Measurements from ENCODE around the gene OMA1. TPM values are rescaled to one million over a fixed set of nuclear protein-coding genes. Genes with fewer than 3 reads are reported as not detected.

OMA1 gene
- total RNA-seq, result 10 to 100 TPM; 22.4 to 32.3 (median 27.3) TPM
- polyA plus RNA-seq, result 19.8 TPM
- long read RNA-seq, donor 1, partial matches to known transcripts, result 0 of 27 reads
- long read RNA-seq, donor 1, other reads (novel, unspliced or antisense), result 27 of 27 reads
- long read RNA-seq, donor 2, partial matches to known transcripts, result 0 of 15 reads
- long read RNA-seq, donor 2, other reads (novel, unspliced or antisense), result 15 of 15 reads
- long read RNA-seq, donor 3, partial matches to known transcripts, result 1 of 44 reads
- long read RNA-seq, donor 3, other reads (novel, unspliced or antisense), result 43 of 44 reads
- long read RNA-seq, donor 4, partial matches to known transcripts, result 0 of 7 reads
- long read RNA-seq, donor 4, other reads (novel, unspliced or antisense), result 7 of 7 reads

DNA sequence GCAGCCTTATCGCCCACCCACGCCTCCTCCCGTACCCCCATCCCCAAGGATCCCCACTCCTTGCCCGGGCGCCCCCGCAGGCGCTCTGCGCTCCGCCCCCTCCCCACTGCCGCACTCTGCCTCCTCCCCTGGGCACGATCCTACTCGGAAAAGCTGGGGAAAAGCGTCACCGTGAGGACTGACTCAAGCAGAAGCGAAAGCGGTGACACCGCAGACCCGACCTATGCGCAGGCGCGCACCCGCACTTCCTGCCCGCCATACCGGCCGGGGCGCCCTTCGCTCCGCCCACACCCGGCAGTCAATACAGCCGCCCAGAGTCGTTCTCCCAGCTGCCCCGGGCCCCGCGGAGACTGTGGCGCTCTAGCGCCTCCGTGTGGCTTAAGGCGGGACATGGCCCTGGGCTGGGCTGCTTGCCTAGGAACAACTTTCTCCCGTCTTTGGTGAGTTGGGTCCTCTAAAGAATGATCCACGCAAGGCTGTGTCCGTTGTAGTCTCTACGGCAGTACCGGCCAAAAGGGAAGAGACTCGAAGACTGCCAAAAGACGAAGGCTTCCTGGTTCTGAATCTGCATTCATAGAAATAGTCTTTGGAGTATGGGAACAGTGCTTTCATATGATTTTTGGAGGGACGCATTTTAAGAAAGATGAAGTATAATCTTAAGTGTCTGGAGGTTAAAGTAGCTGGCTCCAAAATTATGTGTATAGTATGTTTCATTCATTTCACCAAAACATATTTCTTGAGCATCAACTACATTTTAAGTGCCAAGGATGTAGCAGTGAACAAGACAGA lies at the start of gene OMA1:
OMA1 (minus strand) TSS at position 207 of the 789 bp plus-strand sequence. CDS start 7,432 bp downstream, outside the sequence.
- peak within 1 kb of the TSS; percentile 95 for H3K27ac ChIP-seq (ENCODE audit: low read length)
- DNase-seq (peak; percentile 99), ATAC-seq (peak; percentile 99 to 100)
- H3K9me3 ChIP-seq (ENCODE audit: control insufficient read depth, low read length), result no peaks in the 10 kb centered on the region
- WGBS, result 1% methylated on average over 46 of the region's 46 CpGs
- intact Hi-C loops (cut with DNase I), result no loop called here
- no peaks in the 10 kb centered on the region for H3K27me3 ChIP-seq (ENCODE audit: control insufficient read depth, insufficient read depth)
- H3K4me1 ChIP-seq (ENCODE audit: control insufficient read depth, insufficient read depth, low read length), result no peaks in the 10 kb centered on the region
- H3K4me3 ChIP-seq (ENCODE audit: low read length), result peak within 1 kb of the TSS; percentile 80

DNA sequence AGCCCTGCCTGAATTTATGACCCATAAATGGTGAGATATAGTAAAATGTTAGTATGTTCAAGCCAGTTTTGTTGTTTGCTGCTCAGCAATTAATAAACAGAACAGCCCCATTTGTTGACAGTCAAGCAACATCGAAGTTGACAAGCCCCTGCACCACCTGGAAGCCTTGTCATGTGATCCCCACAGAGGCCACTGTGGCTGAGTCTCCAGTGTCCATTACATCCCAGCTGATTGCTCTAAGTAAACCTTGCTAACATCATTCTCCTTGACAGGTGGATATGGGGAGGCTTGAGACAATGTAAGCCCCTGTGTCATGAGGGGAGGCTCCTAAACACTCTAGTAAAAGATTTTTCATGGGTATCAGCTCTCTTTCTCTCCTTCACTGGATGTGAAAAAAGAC lies 48.0 kb upstream of the OMA1 start:
- Histone ChIP-seq H3K27me3 (ENCODE audit: control insufficient read depth, insufficient read depth) (no peaks in the 10 kb centered on the region), H3K9me3 (ENCODE audit: control insufficient read depth, low read length) (no peaks in the 10 kb centered on the region), H3K4me3 (ENCODE audit: low read length) (no peak overlapping the region), H3K4me1 (ENCODE audit: control insufficient read depth, insufficient read depth, low read length) (peaks cover 6% of the 10 kb centered on the region), H3K27ac (ENCODE audit: low read length) (no peak overlapping the region)
- ATAC-seq (no peak), DNase-seq (no peak)
- 78% methylated on average over 1 of the region's 1 CpG for WGBS
- intact Hi-C loops (cut with DNase I), result no loop called here

DNA sequence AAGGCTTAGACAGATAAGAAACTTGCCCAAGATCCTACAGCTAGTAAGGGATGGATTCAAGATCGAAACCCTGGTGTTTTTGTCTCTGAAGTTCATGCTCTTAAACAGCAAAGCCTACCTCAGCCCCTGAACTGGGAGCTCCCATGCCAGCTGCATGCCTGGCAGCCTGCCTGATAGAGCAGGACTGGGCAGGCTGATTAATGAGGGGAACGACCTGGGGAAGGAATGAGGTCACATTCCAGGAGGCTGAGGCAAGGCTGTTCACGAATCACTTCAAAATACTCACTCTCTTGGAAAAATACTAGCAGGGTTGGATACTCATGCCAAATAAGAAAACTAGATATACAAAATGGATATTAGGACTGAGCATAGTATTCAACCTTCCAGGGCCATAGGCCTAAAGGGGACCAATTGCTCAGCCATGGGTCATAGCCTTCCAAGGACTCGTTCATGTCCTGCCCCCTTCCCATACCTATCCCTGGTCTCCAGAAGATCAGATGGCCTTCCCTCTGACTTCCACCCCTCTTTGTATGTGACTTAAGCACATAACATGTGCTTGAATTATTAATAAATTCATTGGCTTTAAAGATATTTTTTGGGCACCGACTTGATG lies 46.1 kb upstream of the OMA1 start:
- intact Hi-C loops (cut with DNase I), result no loop called here
- peak; percentile 58 to 80 (median 75) for DNase-seq
- Histone ChIP-seq H3K27ac (ENCODE audit: low read length) (no peak overlapping the region), H3K27me3 (ENCODE audit: control insufficient read depth, insufficient read depth) (no peaks in the 10 kb centered on the region), H3K4me3 (ENCODE audit: low read length) (no peak overlapping the region), H3K9me3 (ENCODE audit: control insufficient read depth, low read length) (no peaks in the 10 kb centered on the region), H3K4me1 (ENCODE audit: control insufficient read depth, insufficient read depth, low read length) (peaks cover 6% of the 10 kb centered on the region)
- peak; percentile 83 to 85 for ATAC-seq
- WGBS, result 46% methylated on average over 5 of the region's 5 CpGs

DNA sequence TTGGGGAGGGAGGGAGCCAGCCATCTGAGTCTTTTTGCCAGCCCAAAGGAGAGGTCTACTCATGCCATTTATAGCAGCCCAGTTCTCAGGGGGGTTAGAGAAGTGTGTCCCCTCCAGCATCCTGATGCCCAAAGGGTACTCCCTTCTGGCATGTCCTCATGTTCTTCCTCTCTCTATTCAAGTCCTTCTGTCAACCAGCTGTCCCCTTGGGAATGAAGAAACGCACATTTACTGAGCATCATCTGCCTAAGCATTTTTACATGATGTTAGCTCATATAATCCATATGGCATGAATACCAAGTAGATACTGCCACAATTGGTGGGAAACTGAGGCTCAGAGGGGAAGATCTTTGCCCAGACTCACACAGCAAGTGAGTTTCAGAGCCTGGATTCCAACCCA lies 45.3 kb upstream of the OMA1 start:
- H3K27ac ChIP-seq (ENCODE audit: low read length), result no peak overlapping the region

DNA sequence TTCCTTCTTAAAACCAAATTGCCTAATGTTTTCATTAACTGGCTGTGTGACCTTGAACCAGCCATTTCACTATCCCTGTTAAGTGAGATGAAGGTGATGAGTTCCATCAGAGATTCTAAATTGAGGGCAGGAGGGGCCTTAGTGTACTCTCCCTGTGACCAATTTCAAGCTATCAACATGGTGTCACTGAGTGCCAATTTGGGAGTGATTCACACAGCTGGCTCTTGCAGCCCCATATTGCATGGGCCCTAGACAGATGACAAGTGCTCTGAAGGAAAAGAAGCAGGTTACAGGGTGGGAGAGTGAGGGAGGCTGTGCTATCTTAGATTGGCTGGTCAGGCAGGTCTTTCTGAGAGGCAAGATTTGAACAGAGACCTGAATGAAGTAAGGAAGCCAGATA lies 43.5 kb upstream of the OMA1 start:
- no peak for ATAC-seq
- intact Hi-C loops (cut with DNase I), result no loop called here
- Histone ChIP-seq H3K27ac (ENCODE audit: low read length) (no peak overlapping the region), H3K4me1 (ENCODE audit: control insufficient read depth, insufficient read depth, low read length) (peaks cover 4% of the 10 kb centered on the region), H3K27me3 (ENCODE audit: control insufficient read depth, insufficient read depth) (no peaks in the 10 kb centered on the region), H3K9me3 (ENCODE audit: control insufficient read depth, low read length) (no peaks in the 10 kb centered on the region), H3K4me3 (ENCODE audit: low read length) (no peak overlapping the region)
- DNase-seq, result no peak

More for the DNA sequence above, 45.3 kb upstream of the OMA1 start:
- 50% methylated on average over 1 of the region's 1 CpG for WGBS
- Histone ChIP-seq H3K4me1 (ENCODE audit: control insufficient read depth, insufficient read depth, low read length) (peaks cover 5% of the 10 kb centered on the region), H3K4me3 (ENCODE audit: low read length) (no peak overlapping the region), H3K27me3 (ENCODE audit: control insufficient read depth, insufficient read depth) (no peaks in the 10 kb centered on the region), H3K9me3 (ENCODE audit: control insufficient read depth, low read length) (no peaks in the 10 kb centered on the region)
- intact Hi-C loops (cut with DNase I), result no loop called here
- DNase-seq, result no peak
- ATAC-seq, result no peak

DNA sequence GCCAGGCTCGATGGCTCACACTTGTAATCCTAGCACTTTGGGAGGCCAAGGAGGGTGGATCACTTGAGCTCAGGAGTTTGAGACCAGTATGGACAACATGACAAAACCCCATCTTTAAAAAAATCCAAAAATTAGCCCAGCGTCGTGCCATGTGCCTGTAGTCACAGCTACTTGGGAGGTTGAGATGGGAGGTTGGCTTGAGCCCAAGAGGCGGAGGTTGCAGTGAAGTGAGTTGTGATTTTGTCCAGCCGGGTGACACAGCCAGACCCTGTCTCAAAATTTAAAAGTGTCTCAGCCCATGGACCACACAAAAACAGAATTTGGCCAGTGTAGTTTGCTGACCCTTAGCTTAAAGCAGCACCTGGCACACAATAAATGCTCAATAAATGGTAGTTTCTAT lies 41.9 kb upstream of the OMA1 start:
- 71% methylated on average over 5 of the region's 5 CpGs for WGBS
- H3K9me3 ChIP-seq (ENCODE audit: control insufficient read depth, low read length), result no peaks in the 10 kb centered on the region
- H3K27ac ChIP-seq (ENCODE audit: low read length), result no peak overlapping the region
- H3K4me3 ChIP-seq (ENCODE audit: low read length), result no peak overlapping the region
- no peaks in the 10 kb centered on the region for H3K27me3 ChIP-seq (ENCODE audit: control insufficient read depth, insufficient read depth)
- ATAC-seq, result no peak
- H3K4me1 ChIP-seq (ENCODE audit: control insufficient read depth, insufficient read depth, low read length), result peaks cover 9% of the 10 kb centered on the region
- DNase-seq, result no peak
- intact Hi-C loops (cut with DNase I), result no loop called here

DNA sequence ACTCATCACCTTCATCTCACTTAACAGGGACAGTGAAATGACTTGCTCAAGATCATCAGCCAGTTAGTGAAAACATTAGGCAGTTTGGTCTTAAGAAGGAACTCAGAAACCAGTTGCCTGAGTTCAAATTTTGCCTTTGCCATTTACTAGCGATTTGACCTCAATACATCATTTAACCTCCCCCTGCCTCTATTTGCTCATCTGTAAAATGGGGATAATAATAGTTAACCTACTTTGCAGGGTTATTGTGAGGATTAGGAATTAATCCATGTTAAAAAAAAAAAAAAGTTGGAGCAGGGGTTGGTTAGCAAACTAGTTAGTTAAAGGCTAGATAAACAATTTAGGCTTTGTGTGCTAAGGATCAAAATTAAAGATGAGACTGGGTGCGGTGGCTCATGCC lies 41.1 kb upstream of the OMA1 start:
- DNase-seq (no peak), ATAC-seq (no peak)
- no peak overlapping the region for H3K4me3 ChIP-seq (ENCODE audit: low read length)
- 90% methylated on average over 2 of the region's 2 CpGs for WGBS
- no peak overlapping the region for H3K27ac ChIP-seq (ENCODE audit: low read length)
- H3K27me3 ChIP-seq (ENCODE audit: control insufficient read depth, insufficient read depth), result no peaks in the 10 kb centered on the region
- peaks cover 7% of the 10 kb centered on the region for H3K4me1 ChIP-seq (ENCODE audit: control insufficient read depth, insufficient read depth, low read length)
- H3K9me3 ChIP-seq (ENCODE audit: control insufficient read depth, low read length), result no peaks in the 10 kb centered on the region
- intact Hi-C loops (cut with DNase I), result no loop called here

DNA sequence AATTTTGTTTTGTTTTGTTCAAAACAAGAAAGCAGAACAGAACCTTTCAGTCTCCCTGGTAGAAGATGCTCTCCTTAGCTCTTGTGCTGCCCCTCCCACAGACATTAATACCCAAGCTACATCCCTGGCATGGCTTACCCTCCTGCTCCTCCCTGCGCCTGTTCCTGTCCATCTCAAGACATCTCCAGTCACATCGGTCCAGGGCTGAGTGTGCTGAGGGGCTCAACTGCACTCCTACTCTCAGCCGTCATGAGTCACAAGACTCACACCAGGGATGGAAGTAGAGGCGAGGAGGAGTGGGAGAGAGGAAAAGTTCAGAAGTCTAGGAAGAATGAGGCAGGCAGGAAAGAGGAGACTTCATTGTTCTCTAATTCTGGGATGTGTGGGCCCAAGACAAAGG lies 39.7 kb upstream of the OMA1 start:
- Histone ChIP-seq H3K27me3 (ENCODE audit: control insufficient read depth, insufficient read depth) (no peaks in the 10 kb centered on the region), H3K4me1 (ENCODE audit: control insufficient read depth, insufficient read depth, low read length) (peaks cover 4% of the 10 kb centered on the region), H3K9me3 (ENCODE audit: control insufficient read depth, low read length) (no peaks in the 10 kb centered on the region), H3K27ac (ENCODE audit: low read length) (no peak overlapping the region), H3K4me3 (ENCODE audit: low read length) (no peak overlapping the region)
- DNase-seq (no peak), ATAC-seq (no peak)
- intact Hi-C loops (cut with DNase I), result no loop called here
- 71% methylated on average over 4 of the region's 4 CpGs for WGBS

DNA sequence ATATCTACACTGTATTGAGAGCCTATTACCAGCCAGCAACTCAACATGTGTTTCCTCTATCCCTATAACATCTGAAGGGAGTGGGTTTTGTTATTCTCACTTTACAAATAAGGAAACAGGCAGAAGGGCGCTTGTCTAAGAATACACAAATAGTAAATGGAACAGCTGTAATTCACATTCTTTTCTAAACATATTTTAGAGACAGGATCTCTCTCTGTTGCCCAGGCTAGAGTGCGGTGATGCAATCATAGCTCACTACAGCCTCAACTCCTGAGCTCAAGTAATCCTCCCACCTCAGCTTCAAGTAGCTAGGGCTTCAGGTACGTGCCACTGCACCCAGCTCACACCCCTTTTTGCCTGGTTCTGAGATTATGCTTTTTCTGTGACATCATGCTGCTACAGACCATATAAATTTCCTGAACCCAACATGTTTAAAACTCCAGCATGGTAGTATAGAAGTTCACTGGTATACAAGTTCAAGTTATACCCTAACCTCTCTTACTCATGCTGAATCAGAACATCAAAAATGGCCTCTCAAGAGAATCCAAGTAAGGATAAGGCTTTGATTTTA lies 39.1 kb upstream of the OMA1 start:
- no peak for DNase-seq
- intact Hi-C loops (cut with DNase I), result no loop called here
- Histone ChIP-seq H3K27ac (ENCODE audit: low read length) (no peak overlapping the region), H3K4me3 (ENCODE audit: low read length) (no peak overlapping the region), H3K4me1 (ENCODE audit: control insufficient read depth, insufficient read depth, low read length) (peaks cover 4% of the 10 kb centered on the region), H3K9me3 (ENCODE audit: control insufficient read depth, low read length) (no peaks in the 10 kb centered on the region), H3K27me3 (ENCODE audit: control insufficient read depth, insufficient read depth) (no peaks in the 10 kb centered on the region)
- WGBS, result 38% methylated on average over 3 of the region's 3 CpGs
- no peak for ATAC-seq

DNA sequence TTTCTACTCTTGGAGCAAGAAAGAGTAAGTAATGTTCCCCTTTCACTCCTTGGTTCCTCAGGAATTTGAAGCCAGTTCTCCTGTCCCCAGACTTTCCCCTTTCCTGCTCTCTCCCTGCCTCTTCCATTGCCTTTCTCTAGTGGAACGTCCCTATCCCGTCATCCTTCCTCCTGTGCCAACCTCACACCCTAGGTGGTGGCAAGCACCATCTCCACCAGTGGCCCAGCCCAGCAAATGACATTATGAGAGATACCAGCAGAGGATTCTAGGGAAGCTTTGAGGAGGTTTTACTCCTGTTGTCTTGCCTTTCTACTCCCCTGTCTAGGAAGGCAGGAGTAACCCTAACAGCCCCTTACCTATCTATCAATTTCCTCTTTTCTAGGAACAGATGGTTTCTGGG lies 38.6 kb upstream of the OMA1 start:
- 25% methylated on average over 2 of the region's 2 CpGs for WGBS
- no peak for ATAC-seq

More for the DNA sequence above, 38.6 kb upstream of the OMA1 start:
- intact Hi-C loops (cut with DNase I), result no loop called here
- Histone ChIP-seq H3K27me3 (ENCODE audit: control insufficient read depth, insufficient read depth) (no peaks in the 10 kb centered on the region), H3K27ac (ENCODE audit: low read length) (no peak overlapping the region), H3K4me1 (ENCODE audit: control insufficient read depth, insufficient read depth, low read length) (peaks cover 4% of the 10 kb centered on the region), H3K9me3 (ENCODE audit: control insufficient read depth, low read length) (no peaks in the 10 kb centered on the region), H3K4me3 (ENCODE audit: low read length) (no peak overlapping the region)
- DNase-seq, result no peak
